Thyroid gland (tissue), 4 donors: ENCODE data around the gene SH3RF1. TPM values are rescaled to one million over a fixed set of nuclear protein-coding genes. Genes with fewer than 3 reads are reported as not detected.
A peak's percentile ranks its signal among the peaks of the same experiment; 100 is the strongest.

Experiments
- DNase-seq, 2 donors: peaks; one replicate each; pipeline ENCODE4 v3.0.0-alpha.2; 2019
- H3K27ac ChIP-seq, 3 donors: fragments of 200-600 bp; sonication (generic); 1 replicate in 2 of 3; 2 replicates in 1 of 3; pipeline ENCODE4 v1.5.1; 2016 to 2019; ENCODE audit warnings: mild to moderate bottlenecking in 1 of 3, moderate library complexity in 1 of 3
- H3K27me3 ChIP-seq: fragments of 200-600 bp; sonication (generic); one replicate; pipeline ENCODE4 v1.5.1; 2019
- H3K36me3 ChIP-seq, 2 donors: fragments of 200-600 bp; sonication (generic); one replicate each; pipeline ENCODE4 v1.5.1; 2016 to 2019
- H3K4me1 ChIP-seq, 2 donors: fragments of 200-600 bp; sonication (generic); one replicate each; pipeline ENCODE4 v1.5.1; 2017 to 2019
- H3K4me3 ChIP-seq, 3 donors: fragments of 200-600 bp; sonication (generic); replicated peaks in 1 of 3; 1 replicate in 2 of 3; 2 replicates in 1 of 3; pipeline ENCODE4 v1.5.1; 2016; ENCODE audit warnings: mild to moderate bottlenecking in 1 of 3
- H3K9me3 ChIP-seq: fragments of 200-600 bp; sonication (generic); one replicate; pipeline ENCODE4 v1.5.1; 2017
- CTCF ChIP-seq, 6 experiments: fragments of 200-600 bp in 3 of 6; fragments of 450-650 bp in 3 of 6; sonication (generic) in 3 of 6; IDR thresholded peaks; one replicate each; pipeline ENCODE4 v1.5.1; 2016 to 2019; ENCODE audit warnings: antibody characterized with exemption in 6 of 6, mild to moderate bottlenecking in 2 of 6, inconsistent platforms in 1 of 6, moderate library complexity in 1 of 6
- POLR2A ChIP-seq, 2 donors: fragments of 450-650 bp; IDR thresholded peaks; one replicate each; pipeline ENCODE4 v1.6.1; 2017; ENCODE audit warnings: antibody characterized with exemption in 2 of 2, mild to moderate bottlenecking in 2 of 2, moderate library complexity in 1 of 2
- WGBS, 2 donors: methylation state at CpG; one replicate each; pipeline ENCODE4 v1.1.5; 2017; 5-methylcytosine and 5-hydroxymethylcytosine counted together
- intact Hi-C: fragments of 100-400 bp; cut with DNase I; formaldehyde crosslinking; loops from one replicate; pipeline ENCODE4 v1.15.1; 2023
- total RNA-seq, 4 donors: library from RNA; depleted of rRNA; stranded (reverse); fragments of >200 nt; gene quantifications; one replicate each; pipeline ENCODE4 v1.2.3, GENCODE V29; 2016

Gene SH3RF1
- total RNA-seq, 4 donors from 2014 or later = 29.0 to 41.7 (median 32.5) TPM

- H3K4me1 ChIP-seq = peaks cover 11 to 19% of the 10 kb centered on the region in 2 donors
- DNase-seq = no peak
- H3K27ac ChIP-seq = peak overlapping the region; percentile 36 to 52 (median 49)
- no peak overlapping the region for H3K4me3 ChIP-seq
- H3K36me3 ChIP-seq = no peaks in the 10 kb centered on the region
- H3K9me3 ChIP-seq = no peaks in the 10 kb centered on the region
- TF ChIP-seq CTCF (IDR thresholded peaks at IDR 0.05) (no peak), POLR2A (IDR thresholded peaks at IDR 0.05) (no peak)
- WGBS, 2 donors = 63 to 79% methylated on average over 21 to 22 of the region's 22 CpGs
- intact Hi-C loops = no loop called here
- no peaks in the 10 kb centered on the region for H3K27me3 ChIP-seq
Measured at GRCh38 chr4:169059306-169060211, 211.2 kb downstream of the SH3RF1 start.

- no peak for DNase-seq
- Histone ChIP-seq H3K36me3 (no peaks in the 10 kb centered on the region), H3K4me3 (no peak overlapping the region), H3K4me1 (peaks cover 11 to 19% of the 10 kb centered on the region in 2 donors), H3K27me3 (no peaks in the 10 kb centered on the region), H3K9me3 (no peaks in the 10 kb centered on the region), H3K27ac (no peak overlapping the region)
- 73 to 77% methylated on average over 7 of the region's 7 CpGs for WGBS, 2 donors
- intact Hi-C loops = no loop called here
- TF ChIP-seq CTCF (IDR thresholded peaks at IDR 0.05) = no peak
- no peak for TF ChIP-seq POLR2A (IDR thresholded peaks at IDR 0.05)
Measured at GRCh38 chr4:169058312-169058711, 212.4 kb downstream of the SH3RF1 start.

GRCh38 chr4:169054879-169055278 lies 215.9 kb downstream of the SH3RF1 start:
- Histone ChIP-seq H3K9me3 (no peaks in the 10 kb centered on the region), H3K27me3 (no peaks in the 10 kb centered on the region), H3K36me3 (no peaks in the 10 kb centered on the region), H3K27ac (no peak overlapping the region), H3K4me1 (peaks cover 13 to 20% of the 10 kb centered on the region in 2 donors), H3K4me3 (no peak overlapping the region)
- 84 to 96% methylated on average over 6 of the region's 6 CpGs for WGBS, 2 donors
- TF ChIP-seq POLR2A (IDR thresholded peaks at IDR 0.05) (no peak), CTCF (IDR thresholded peaks at IDR 0.05) (no peak)
- no peak for DNase-seq
- intact Hi-C loops = no loop called here

- TF ChIP-seq POLR2A (IDR thresholded peaks at IDR 0.05) (no peak), CTCF (IDR thresholded peaks at IDR 0.05) (no peak)
- 49 to 66% methylated on average over 6 of the region's 6 CpGs for WGBS, 2 donors
- DNase-seq = peak in 1 of 2 donors; percentile 16
- Histone ChIP-seq H3K4me3 (no peak overlapping the region), H3K4me1 (peaks cover 13 to 20% of the 10 kb centered on the region in 2 donors), H3K36me3 (no peaks in the 10 kb centered on the region), H3K9me3 (no peaks in the 10 kb centered on the region), H3K27me3 (no peaks in the 10 kb centered on the region), H3K27ac (peak overlapping the region; percentile 15 to 42 (median 41))
- intact Hi-C loops = no loop called here
Measured at GRCh38 chr4:169052594-169052945, 218.2 kb downstream of the SH3RF1 start.
